Measurements from ENCODE around the gene MLPH. TPM values are rescaled to one million over a fixed set of nuclear protein-coding genes. Genes with fewer than 3 reads are reported as not detected.

MLPH gene
- polyA plus RNA-seq, 3 donors, result not detected

DNA sequence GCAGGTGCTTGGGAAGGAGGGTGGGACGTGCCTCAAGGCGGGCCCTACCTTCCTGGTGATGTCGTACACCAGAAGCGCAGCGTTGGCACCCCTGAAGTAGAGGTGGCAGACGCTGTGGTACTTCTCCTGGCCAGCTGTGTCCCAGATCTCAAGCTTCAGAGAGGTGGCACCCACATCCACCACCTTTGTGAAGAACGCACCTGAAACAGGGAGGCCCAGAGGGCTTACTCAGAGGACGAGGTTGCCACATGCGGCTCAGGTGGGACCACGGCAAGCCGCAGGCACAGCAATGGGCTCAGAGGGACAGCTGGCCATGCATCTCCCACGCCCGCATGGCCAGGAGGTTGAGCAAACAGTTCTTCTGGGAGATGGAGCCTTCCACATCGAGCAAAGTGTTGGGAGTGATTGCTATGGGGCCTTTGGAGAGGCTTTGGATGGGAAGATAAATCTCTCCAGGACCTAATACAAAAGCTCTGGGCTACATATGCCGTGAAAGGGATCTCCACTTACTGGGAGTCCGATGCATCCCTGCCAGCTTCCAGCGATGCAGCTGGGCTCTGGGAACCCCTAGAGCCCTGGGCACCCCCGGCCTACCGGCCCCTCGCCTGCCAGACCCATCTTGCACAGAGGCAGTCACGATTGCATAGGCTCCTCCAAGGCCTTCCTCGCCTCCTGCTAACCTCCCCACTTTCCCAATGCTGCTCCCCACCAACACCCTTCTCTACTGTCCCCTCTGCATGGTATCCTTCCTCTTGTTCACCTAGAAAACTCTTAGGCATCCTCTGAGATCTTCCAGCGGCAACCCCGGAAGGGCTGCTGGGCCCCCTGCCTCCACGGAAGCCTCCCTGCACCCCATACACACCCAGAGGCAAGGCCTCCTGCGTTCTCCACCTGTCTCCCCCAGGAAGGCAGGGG is 91.2 kb downstream of the MLPH start:
- no peak overlapping the region for H3K4me3 ChIP-seq (replicated peaks in 1 of 3; ENCODE audit: low read depth in 2 of 3, low read length in 3 of 3)
- Mint-ChIP-seq H3K27me3 (ENCODE audit: low read depth in 3 of 3) (peaks cover 0 to 5% (median 3%) of the 10 kb centered on the region in 3 donors), H3K4me1 (no peaks in the 10 kb centered on the region), H3K27ac (no peak overlapping the region), H3K4me3 (no peak overlapping the region), H3K36me3 (no peaks in the 10 kb centered on the region), H3K9me3 (no peaks in the 10 kb centered on the region)
- no peak overlapping the region for H3K27ac ChIP-seq (ENCODE audit: low read depth in 1 of 2, low read length in 2 of 2)
- TF ChIP-seq CTCF (IDR thresholded peaks at IDR 0.05), result no peak
- no peaks in the 10 kb centered on the region for H3K4me1 ChIP-seq (ENCODE audit: control insufficient read depth in 1 of 2, insufficient read depth in 2 of 2, low read length in 2 of 2)
- DNase-seq, result no peak
- no peaks in the 10 kb centered on the region for H3K27me3 ChIP-seq (ENCODE audit: control insufficient read depth in 2 of 2, insufficient read depth in 2 of 2, low read length in 2 of 2)
- H3K79me2 ChIP-seq (ENCODE audit: insufficient read depth, low read length), result no peaks in the 10 kb centered on the region
- no peak overlapping the region for H3K4me2 ChIP-seq (replicated peaks; ENCODE audit: extremely low read depth, low read length, poor library complexity, severe bottlenecking)
- no peaks in the 10 kb centered on the region for H4K20me1 ChIP-seq (ENCODE audit: insufficient read depth, low read length)
- H2AFZ ChIP-seq (ENCODE audit: insufficient read depth, low read depth, low read length, poor library complexity, severe bottlenecking), result no peak overlapping the region
- H3K9me3 ChIP-seq (replicated peaks in 1 of 2; ENCODE audit: control insufficient read depth in 1 of 2, insufficient read depth in 1 of 2, low read length in 2 of 2), result no peaks in the 10 kb centered on the region
- no peaks in the 10 kb centered on the region for H3K36me3 ChIP-seq (replicated peaks in 1 of 2; ENCODE audit: control insufficient read depth in 1 of 2, insufficient read depth in 2 of 2, low read length in 2 of 2)
- H3K9ac ChIP-seq (ENCODE audit: insufficient read depth, low read length, poor library complexity, severe bottlenecking), result no peak overlapping the region
- intact Hi-C loops (cut with micrococcal nuclease), result no loop called here
- 94% methylated on average over 18 of the region's 26 CpGs for WGBS (ENCODE audit: insufficient coverage)

GRCh38 chr2:237581326-237581725 is 94.3 kb downstream of the MLPH start:
- Mint-ChIP-seq H3K27ac (no peak overlapping the region), H3K4me3 (no peak overlapping the region)
- no CpG with 5 or more reads among the region's 6 CpGs for WGBS (ENCODE audit: insufficient coverage)

More at GRCh38 chr2:237581326-237581725, 94.3 kb downstream of the MLPH start:
- intact Hi-C loops (cut with micrococcal nuclease), result loop anchor here in 1 of 2 donors (5.0 kb wide), 1 partner anchor 161 kb away; no protein-coding TSS in a partner anchor
- no peak for TF ChIP-seq CTCF (IDR thresholded peaks at IDR 0.05)
- no peak overlapping the region for H3K4me2 ChIP-seq (replicated peaks; ENCODE audit: extremely low read depth, low read length, poor library complexity, severe bottlenecking)
- H4K20me1 ChIP-seq (ENCODE audit: insufficient read depth, low read length), result no peaks in the 10 kb centered on the region
- no peak overlapping the region for H2AFZ ChIP-seq (ENCODE audit: insufficient read depth, low read depth, low read length, poor library complexity, severe bottlenecking)
- Mint-ChIP-seq H3K4me1 (no peaks in the 10 kb centered on the region), H3K36me3 (no peaks in the 10 kb centered on the region), H3K9me3 (no peaks in the 10 kb centered on the region), H3K27me3 (ENCODE audit: low read depth in 3 of 3) (peaks cover 0 to 4% (median 0%) of the 10 kb centered on the region in 3 donors)
- H3K4me1 ChIP-seq (ENCODE audit: control insufficient read depth in 1 of 2, insufficient read depth in 2 of 2, low read length in 2 of 2), result no peaks in the 10 kb centered on the region
- no peak for DNase-seq
- H3K79me2 ChIP-seq (ENCODE audit: insufficient read depth, low read length), result no peaks in the 10 kb centered on the region
- H3K9me3 ChIP-seq (replicated peaks in 1 of 2; ENCODE audit: control insufficient read depth in 1 of 2, insufficient read depth in 1 of 2, low read length in 2 of 2), result no peaks in the 10 kb centered on the region
- no peaks in the 10 kb centered on the region for H3K27me3 ChIP-seq (ENCODE audit: control insufficient read depth in 2 of 2, insufficient read depth in 2 of 2, low read length in 2 of 2)
- H3K27ac ChIP-seq (ENCODE audit: low read depth in 1 of 2, low read length in 2 of 2), result no peak overlapping the region
- H3K4me3 ChIP-seq (replicated peaks in 1 of 3; ENCODE audit: low read depth in 2 of 3, low read length in 3 of 3), result no peak overlapping the region
- no peak overlapping the region for H3K9ac ChIP-seq (ENCODE audit: insufficient read depth, low read length, poor library complexity, severe bottlenecking)
- H3K36me3 ChIP-seq (replicated peaks in 1 of 2; ENCODE audit: control insufficient read depth in 1 of 2, insufficient read depth in 2 of 2, low read length in 2 of 2), result no peaks in the 10 kb centered on the region

Data from CD14-positive monocyte (primary cell).